CD4-positive, alpha-beta T cell treated with Interleukin-2 at 100 ng/mL for 4 hours (primary cell): ENCODE data around the gene ANKRD29.
"Not testable (repeated sequence)": the region's sequence is repeated elsewhere in the genome, so short reads cannot be mapped to it uniquely, and the experiment has no call there.

Source experiments
- DNase-seq: peaks from one replicate; pipeline ENCODE4 v3.0.0-alpha.2; 2020; ENCODE audit warnings: low spot score

Gene ANKRD29

GRCh38 chr18:23645568-23646175 lies 17.0 kb downstream of the ANKRD29 start:
- DNase-seq, result no peak

GRCh38 chr18:23643815-23644490 lies 18.8 kb downstream of the ANKRD29 start:
- no peak for DNase-seq

GRCh38 chr18:23641937-23642666 lies 20.6 kb downstream of the ANKRD29 start:
- DNase-seq, result no peak

- no peak for DNase-seq
Measured at GRCh38 chr18:23641143-23641720, 21.5 kb downstream of the ANKRD29 start.

- DNase-seq, result no peak
Measured at GRCh38 chr18:23640052-23640451, 22.7 kb downstream of the ANKRD29 start.

GRCh38 chr18:23636433-23636832 lies 26.3 kb downstream of the ANKRD29 start:
- not testable (repeated sequence) for DNase-seq

- DNase-seq, result no peak
Measured at GRCh38 chr18:23636071-23636399, 26.7 kb downstream of the ANKRD29 start.

- DNase-seq, result no peak
Measured at GRCh38 chr18:23635283-23636070, 27.2 kb downstream of the ANKRD29 start.

- DNase-seq, result no peak
Measured at GRCh38 chr18:23634692-23635091, 28.0 kb downstream of the ANKRD29 start.

- no peak for DNase-seq
Measured at GRCh38 chr18:23632615-23633014, 30.1 kb downstream of the ANKRD29 start.

GRCh38 chr18:23631746-23632145 lies 31.0 kb downstream of the ANKRD29 start:
- no peak for DNase-seq

GRCh38 chr18:23631312-23631711 lies 31.4 kb downstream of the ANKRD29 start:
- no peak for DNase-seq

GRCh38 chr18:23629444-23629946 lies 33.2 kb downstream of the ANKRD29 start:
- DNase-seq, result no peak

GRCh38 chr18:23627970-23628369 lies 34.7 kb downstream of the ANKRD29 start:
- no peak for DNase-seq

GRCh38 chr18:23627321-23627720 lies 35.4 kb downstream of the ANKRD29 start:
- no peak for DNase-seq

GRCh38 chr18:23626451-23627279 lies 36.0 kb downstream of the ANKRD29 start:
- DNase-seq, result no peak

- no peak for DNase-seq
Measured at GRCh38 chr18:23623040-23623439, 39.7 kb downstream of the ANKRD29 start.

GRCh38 chr18:23619388-23619881 lies 43.3 kb downstream of the ANKRD29 start:
- no peak for DNase-seq

GRCh38 chr18:23618862-23619387 lies 43.8 kb downstream of the ANKRD29 start:
- no peak for DNase-seq

- no peak for DNase-seq
Measured at GRCh38 chr18:23617412-23618014, 45.2 kb downstream of the ANKRD29 start.
